HEK293 (cell line): Measurements from ENCODE around the gene GAK.

Source experiments
- CTCF ChIA-PET: fragments of 350-600 bp; formaldehyde crosslinking; extraction: SDS; loops from one replicate; lab custom pipeline; 2021; ENCODE audit warnings: antibody characterized with exemption; lab: Yijun Ruan, JAX
- POLR2A ChIA-PET: fragments of 300-600 bp; formaldehyde crosslinking; extraction: SDS; loops from one replicate; lab custom pipeline; 2020; ENCODE audit warnings: antibody characterized with exemption, inconsistent platforms; lab: Yijun Ruan, JAX
- H3K27ac ChIP-seq: fragments of 200-500 bp; sonication (Bioruptor generic); 2 replicates; pipeline ENCODE4 v1.5.1; 2014; ENCODE audit warnings: low read depth, low read length, control low read depth, inconsistent platforms; ENCODE audit errors: extremely low read depth
- H3K36me3 ChIP-seq, 2 experiments: fragments of 200-500 bp in 1 of 2; sonication (Bioruptor generic) in 1 of 2; 1 replicate in 1 of 2; 2 replicates in 1 of 2; pipeline ENCODE4 v1.5.1; 2014 to 2017; ENCODE audit warnings: inconsistent platforms in 2 of 2, low read length in 2 of 2; ENCODE audit not compliant: control insufficient read depth in 2 of 2, insufficient read depth in 1 of 2
- H3K4me1 ChIP-seq: fragments of 200-500 bp; sonication (Bioruptor generic); 2 replicates; pipeline ENCODE4 v1.5.1; 2014; ENCODE audit warnings: mild to moderate bottlenecking, low read length, inconsistent platforms; ENCODE audit not compliant: control insufficient read depth, insufficient read depth
- H3K4me3 ChIP-seq: 2 replicates; pipeline ENCODE4 v1.5.1; 2011; ENCODE audit warnings: low read depth, mild to moderate bottlenecking, control low read depth, low read length, moderate library complexity
- H3K9me3 ChIP-seq: fragments of 200-500 bp; sonication (Bioruptor generic); 2 replicates; pipeline ENCODE4 v1.5.1; 2014; ENCODE audit warnings: low read depth, low read length, inconsistent platforms; ENCODE audit not compliant: control insufficient read depth, insufficient read depth
- FEZF1 ChIP-seq: fragments of 450-650 bp; formaldehyde crosslinking; IDR thresholded peaks from 2 replicates; pipeline ENCODE4 v1.5.1; 2016; ENCODE audit warnings: missing biosample characterization, missing genetic modification characterization
- HOXD13 ChIP-seq: sonication (generic); formaldehyde crosslinking; IDR thresholded peaks from 2 replicates; pipeline ENCODE4 v1.8.0; 2022; ENCODE audit warnings: missing genetic modification reagents, borderline replicate concordance
- KLF7 ChIP-seq: fragments of 450-650 bp; formaldehyde crosslinking; IDR thresholded peaks from 2 replicates; pipeline ENCODE4 v1.5.1; 2016; ENCODE audit warnings: missing biosample characterization, missing genetic modification characterization, borderline replicate concordance
- PRDM1 ChIP-seq: fragments of 450-650 bp; formaldehyde crosslinking; IDR thresholded peaks from 2 replicates; pipeline ENCODE4; 2016; ENCODE audit warnings: missing biosample characterization, missing genetic modification characterization
- SP2 ChIP-seq: fragments of 450-650 bp; formaldehyde crosslinking; IDR thresholded peaks from 2 replicates; pipeline ENCODE4 v1.5.1; 2016; ENCODE audit warnings: missing biosample characterization, missing genetic modification characterization
- ZFHX2 ChIP-seq: fragments of 450-650 bp; formaldehyde crosslinking; conservative IDR thresholded peaks from 2 replicates; pipeline ENCODE4 v1.5.1; 2016; ENCODE audit warnings: missing biosample characterization, missing genetic modification characterization
- ZIC2 ChIP-seq: fragments of 450-650 bp; formaldehyde crosslinking; IDR thresholded peaks from 2 replicates; pipeline ENCODE4 v1.5.1; 2016; ENCODE audit warnings: missing biosample characterization, missing genetic modification characterization
- ZNF175 ChIP-seq: fragments of 450-650 bp; formaldehyde crosslinking; IDR thresholded peaks from 2 replicates; pipeline ENCODE4 v1.5.1; 2016; ENCODE audit warnings: missing biosample characterization, missing genetic modification characterization
- ZNF211 ChIP-seq: fragments of 450-650 bp; formaldehyde crosslinking; IDR thresholded peaks from 2 replicates; pipeline ENCODE4 v1.5.1; 2016; ENCODE audit warnings: low read depth, missing biosample characterization, missing genetic modification characterization
- ZNF274 ChIP-seq, 2 experiments: fragments of 200-500 bp in 1 of 2; fragments of 450-650 bp in 1 of 2; sonication (Bioruptor generic) in 1 of 2; formaldehyde crosslinking in 1 of 2; IDR thresholded peaks; 2 replicates each; pipeline versions ENCODE4 v1.5.1 to v1.6.1; 2014 to 2016; ENCODE audit warnings: borderline replicate concordance in 1 of 2, inconsistent platforms in 1 of 2, low read length in 1 of 2, missing biosample characterization in 1 of 2, missing genetic modification characterization in 1 of 2
- ZNF324 ChIP-seq: fragments of 450-650 bp; formaldehyde crosslinking; IDR thresholded peaks from 2 replicates; pipeline ENCODE4 v1.5.1; 2016; ENCODE audit warnings: missing biosample characterization, missing genetic modification characterization
- ZNF423 ChIP-seq: fragments of 450-650 bp; formaldehyde crosslinking; IDR thresholded peaks from 2 replicates; pipeline ENCODE4 v1.5.1; 2016; ENCODE audit warnings: missing biosample characterization, missing genetic modification characterization
- ZNF560 ChIP-seq: fragments of 450-650 bp; formaldehyde crosslinking; IDR thresholded peaks from 2 replicates; pipeline ENCODE4 v1.5.1; 2017; ENCODE audit warnings: missing biosample characterization, missing genetic modification characterization, borderline replicate concordance
- ZNF776 ChIP-seq: fragments of 450-650 bp; formaldehyde crosslinking; IDR thresholded peaks from 2 replicates; pipeline ENCODE4 v1.5.0; 2017; ENCODE audit warnings: missing biosample characterization, missing genetic modification characterization, borderline replicate concordance
- ZSCAN23 ChIP-seq: fragments of 450-650 bp; formaldehyde crosslinking; IDR thresholded peaks from 2 replicates; pipeline ENCODE4 v1.5.1; 2016; ENCODE audit warnings: missing biosample characterization, missing genetic modification characterization
- TF ChIP-seq, protein P1 (sequence below): fragments of 450-650 bp; formaldehyde crosslinking; IDR thresholded peaks from 2 replicates; pipeline ENCODE4 v1.5.1; 2016; ENCODE audit warnings: missing biosample characterization, missing genetic modification characterization

Gene GAK

DNA sequence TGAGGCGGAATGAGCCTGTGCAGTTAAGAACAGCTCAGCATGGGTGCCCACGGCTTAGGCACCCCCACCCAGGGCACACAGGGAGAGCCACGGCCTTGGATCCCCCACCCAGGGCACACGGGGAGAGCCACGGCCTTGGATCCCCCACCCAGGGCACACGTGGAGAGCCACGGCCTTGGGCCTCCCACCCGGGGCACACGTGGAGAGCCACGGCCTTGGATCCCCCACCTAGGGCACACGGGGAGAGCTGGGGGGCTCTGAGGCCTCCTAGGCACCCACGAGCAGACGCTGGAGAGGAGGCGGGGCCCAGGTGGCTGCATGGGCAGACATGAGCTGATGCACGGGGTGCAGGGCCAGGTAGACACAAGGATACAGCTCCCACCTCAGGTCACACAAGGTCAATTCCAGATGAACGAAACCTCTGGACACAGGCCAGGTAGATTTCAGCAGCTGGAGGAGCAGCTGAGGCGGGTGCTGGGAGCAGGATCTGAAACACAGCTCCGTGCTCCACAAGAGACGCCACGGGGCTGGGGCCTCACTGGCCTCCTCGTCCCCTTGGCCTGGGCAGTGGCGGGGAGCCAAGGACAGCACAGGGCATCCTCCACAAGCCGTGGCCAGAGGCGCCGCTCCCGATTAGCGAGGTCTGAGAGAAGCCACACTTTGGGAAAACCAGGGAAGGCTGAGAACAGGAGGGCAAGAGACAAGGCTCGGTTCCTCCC lies 30.8 kb downstream of the GAK start:
- ChIA-PET CTCF (interaction anchor here (0.6 kb wide), 1 partner anchor 26 kb away, joined by 3 read pairs; no protein-coding TSS in a partner anchor), POLR2A (no interaction called here)
- Histone ChIP-seq H3K27ac (no peak overlapping the region), H3K9me3 (no peaks in the 10 kb centered on the region), H3K4me3 (no peak overlapping the region)
- TF ChIP-seq ZNF776 (tag by site-specific recombination) (no peak), ZIC2 (tag by site-specific recombination) (no peak), KLF7 (tag by site-specific recombination) (no peak), ZFHX2 (no peak), ZNF274 (IDR thresholded peaks at IDR 0.05; ENCODE audit: low read length) (no peak), ZNF274 (tag by site-specific recombination; IDR thresholded peaks at IDR 0.05; ENCODE audit: borderline replicate concordance) (no peak), ZNF175 (tag by site-specific recombination) (no peak), HOXD13 (CRISPR knock-in tag) (no peak), SP2 (no peak)
- TF ChIP-seq, protein P1, sequence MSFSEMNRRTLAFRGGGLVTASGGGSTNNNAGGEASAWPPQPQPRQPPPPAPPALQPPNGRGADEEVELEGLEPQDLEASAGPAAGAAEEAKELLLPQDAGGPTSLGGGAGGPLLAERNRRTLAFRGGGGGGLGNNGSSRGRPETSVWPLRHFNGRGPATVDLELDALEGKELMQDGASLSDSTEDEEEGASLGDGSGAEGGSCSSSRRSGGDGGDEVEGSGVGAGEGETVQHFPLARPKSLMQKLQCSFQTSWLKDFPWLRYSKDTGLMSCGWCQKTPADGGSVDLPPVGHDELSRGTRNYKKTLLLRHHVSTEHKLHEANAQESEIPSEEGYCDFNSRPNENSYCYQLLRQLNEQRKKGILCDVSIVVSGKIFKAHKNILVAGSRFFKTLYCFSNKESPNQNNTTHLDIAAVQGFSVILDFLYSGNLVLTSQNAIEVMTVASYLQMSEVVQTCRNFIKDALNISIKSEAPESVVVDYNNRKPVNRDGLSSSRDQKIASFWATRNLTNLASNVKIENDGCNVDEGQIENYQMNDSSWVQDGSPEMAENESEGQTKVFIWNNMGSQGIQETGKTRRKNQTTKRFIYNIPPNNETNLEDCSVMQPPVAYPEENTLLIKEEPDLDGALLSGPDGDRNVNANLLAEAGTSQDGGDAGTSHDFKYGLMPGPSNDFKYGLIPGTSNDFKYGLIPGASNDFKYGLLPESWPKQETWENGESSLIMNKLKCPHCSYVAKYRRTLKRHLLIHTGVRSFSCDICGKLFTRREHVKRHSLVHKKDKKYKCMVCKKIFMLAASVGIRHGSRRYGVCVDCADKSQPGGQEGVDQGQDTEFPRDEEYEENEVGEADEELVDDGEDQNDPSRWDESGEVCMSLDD (tag by site-specific recombination): no peak
- TF ChIP-seq, all 188 proteins: peak for 0
- no peaks in the 10 kb centered on the region for H3K4me1 ChIP-seq
- H3K36me3 ChIP-seq: peaks cover 0 to 44% of the 10 kb centered on the region in 2 experiments; a peak in 1 of 3 replicates

DNA sequence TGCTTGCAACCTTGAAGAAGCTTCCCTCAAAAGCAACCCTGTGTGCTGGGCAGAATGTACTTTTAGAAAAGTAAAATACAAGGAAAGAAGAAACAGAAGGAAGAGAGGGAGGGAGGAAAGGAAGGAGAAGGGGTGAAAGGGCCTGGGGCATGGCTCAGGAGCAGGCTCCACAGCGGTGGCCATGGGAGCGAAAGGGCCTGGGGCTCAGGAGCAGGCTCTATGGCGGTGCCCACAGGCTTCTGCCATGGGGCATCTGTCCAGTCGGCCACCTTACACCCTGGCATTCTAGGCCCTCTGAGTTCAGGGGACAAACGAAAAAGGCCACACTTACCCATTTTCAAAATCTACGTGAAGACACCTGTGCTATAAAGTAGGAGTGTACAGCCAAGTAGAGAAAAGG lies 31.4 kb downstream of the GAK start:
- Histone ChIP-seq H3K27ac (no peak overlapping the region), H3K9me3 (no peaks in the 10 kb centered on the region), H3K36me3 (peaks cover 0 to 45% of the 10 kb centered on the region in 2 experiments; a peak in 1 of 3 replicates), H3K4me1 (no peaks in the 10 kb centered on the region), H3K4me3 (no peak overlapping the region)
- no peak for TF ChIP-seq PRDM1 (tag by site-specific recombination)
- no peak for TF ChIP-seq ZNF211 (tag by site-specific recombination)
- TF ChIP-seq ZSCAN23 (tag by site-specific recombination): no peak
- TF ChIP-seq FEZF1: no peak
- POLR2A ChIA-PET: no interaction called here
- CTCF ChIA-PET: interaction anchor here (0.7 kb wide), 1 partner anchor 158 kb away, joined by 3 read pairs; no protein-coding TSS in a partner anchor

DNA sequence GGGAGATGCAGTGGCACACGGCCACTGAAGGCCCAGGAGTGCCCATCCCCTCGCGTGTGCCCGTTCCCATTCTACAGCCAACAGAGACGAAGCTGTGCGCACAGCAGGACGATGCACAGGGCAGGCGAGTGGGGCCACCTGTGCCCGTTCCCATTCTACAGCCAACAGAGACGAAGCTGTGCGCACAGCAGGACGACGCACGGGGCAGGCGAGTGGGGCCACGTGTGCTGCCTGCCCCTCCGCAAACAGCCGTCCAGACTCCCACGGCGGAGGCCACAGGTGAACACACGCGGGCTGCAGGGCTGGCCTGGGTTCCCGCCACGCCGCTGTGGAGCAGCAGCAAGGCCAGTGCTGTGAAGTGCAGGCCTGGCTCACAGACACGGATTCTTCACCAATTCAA lies 32.0 kb downstream of the GAK start:
- no peak for TF ChIP-seq ZNF560
- H3K4me1 ChIP-seq: no peaks in the 10 kb centered on the region
- H3K9me3 ChIP-seq: no peaks in the 10 kb centered on the region
- no peak overlapping the region for H3K27ac ChIP-seq
- H3K4me3 ChIP-seq: no peak overlapping the region
- CTCF ChIA-PET: no interaction called here
- peaks cover 0 to 49% of the 10 kb centered on the region in 2 experiments; a peak in 1 of 3 replicates for H3K36me3 ChIP-seq
- POLR2A ChIA-PET: no interaction called here

DNA sequence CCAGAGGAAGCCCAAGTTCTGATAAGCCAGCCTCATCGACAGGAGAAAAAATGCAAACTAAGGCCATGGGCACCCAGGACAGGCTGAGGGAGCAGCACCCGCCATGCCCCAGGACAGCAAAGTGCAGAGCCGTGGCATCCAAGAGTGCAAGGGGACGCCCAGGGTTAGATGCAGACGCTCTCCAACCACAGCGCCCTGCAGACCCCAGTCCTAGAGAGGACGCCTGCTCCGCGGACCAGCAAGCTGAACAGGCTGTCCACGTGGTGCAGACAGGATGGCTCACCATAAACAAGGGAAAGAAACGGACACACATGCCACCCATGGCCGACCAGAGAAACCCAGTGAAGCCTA lies 32.6 kb downstream of the GAK start:
- Histone ChIP-seq H3K9me3 (no peaks in the 10 kb centered on the region), H3K4me3 (no peak overlapping the region), H3K27ac (no peak overlapping the region), H3K4me1 (no peaks in the 10 kb centered on the region), H3K36me3 (peaks cover 0 to 47% of the 10 kb centered on the region in 2 experiments; a peak in 1 of 3 replicates)
- ChIA-PET POLR2A (no interaction called here), CTCF (no interaction called here)
- no peak for TF ChIP-seq ZNF423
- no peak for TF ChIP-seq ZNF324
